Activated CD4-positive, alpha-beta T cell treated with anti-CD3 and anti-CD28 coated beads, Interleukin-10, Interleukin-2, amounts not matched to agents 100 ng/mL and 50 ng/mL, durations not matched to agents 16 hours and 8 hours (primary cell): ENCODE results near the gene ZNRD2.

ENCODE experiments used
- DNase-seq: peaks from one replicate; pipeline ENCODE4 v3.0.0-alpha.2; 2020

Gene ZNRD2

DNA sequence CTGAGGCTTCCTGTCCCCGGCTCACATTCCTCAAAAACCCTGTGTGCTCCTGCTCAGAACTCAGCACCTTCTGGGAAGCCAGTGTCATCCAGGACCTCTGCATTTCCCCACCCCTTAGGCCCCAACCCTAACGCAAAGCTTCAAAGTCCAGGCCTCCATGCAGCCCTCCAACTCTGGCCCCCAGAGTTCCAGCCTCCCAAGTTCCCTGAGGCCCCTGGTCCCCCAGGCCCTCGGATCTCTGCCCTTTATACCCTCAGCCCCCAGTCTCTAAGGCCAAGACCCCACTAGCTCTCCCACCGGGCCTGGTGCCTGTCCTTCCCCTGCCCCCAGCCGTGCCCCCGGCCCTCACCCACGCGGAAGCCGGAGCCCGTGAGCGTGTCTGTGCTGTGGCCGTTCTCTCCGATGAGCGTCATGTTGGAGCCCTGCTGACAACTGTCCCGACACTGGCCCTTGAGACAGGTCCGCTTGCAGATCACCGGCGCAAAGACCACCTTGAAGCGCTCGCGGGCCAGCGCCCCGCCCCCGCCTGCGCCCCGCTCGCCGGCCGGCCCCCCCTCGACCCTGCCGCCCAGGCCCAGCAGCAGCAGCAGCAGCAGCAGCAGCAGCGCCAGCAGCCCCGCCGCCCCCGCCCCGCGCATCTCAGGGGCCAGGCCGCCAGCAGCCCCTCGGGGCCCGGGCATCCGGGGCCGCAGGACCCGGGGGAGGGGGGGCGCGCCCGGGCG is 12.8 kb upstream of the ZNRD2 start:
- DNase-seq, result no peak

DNA sequence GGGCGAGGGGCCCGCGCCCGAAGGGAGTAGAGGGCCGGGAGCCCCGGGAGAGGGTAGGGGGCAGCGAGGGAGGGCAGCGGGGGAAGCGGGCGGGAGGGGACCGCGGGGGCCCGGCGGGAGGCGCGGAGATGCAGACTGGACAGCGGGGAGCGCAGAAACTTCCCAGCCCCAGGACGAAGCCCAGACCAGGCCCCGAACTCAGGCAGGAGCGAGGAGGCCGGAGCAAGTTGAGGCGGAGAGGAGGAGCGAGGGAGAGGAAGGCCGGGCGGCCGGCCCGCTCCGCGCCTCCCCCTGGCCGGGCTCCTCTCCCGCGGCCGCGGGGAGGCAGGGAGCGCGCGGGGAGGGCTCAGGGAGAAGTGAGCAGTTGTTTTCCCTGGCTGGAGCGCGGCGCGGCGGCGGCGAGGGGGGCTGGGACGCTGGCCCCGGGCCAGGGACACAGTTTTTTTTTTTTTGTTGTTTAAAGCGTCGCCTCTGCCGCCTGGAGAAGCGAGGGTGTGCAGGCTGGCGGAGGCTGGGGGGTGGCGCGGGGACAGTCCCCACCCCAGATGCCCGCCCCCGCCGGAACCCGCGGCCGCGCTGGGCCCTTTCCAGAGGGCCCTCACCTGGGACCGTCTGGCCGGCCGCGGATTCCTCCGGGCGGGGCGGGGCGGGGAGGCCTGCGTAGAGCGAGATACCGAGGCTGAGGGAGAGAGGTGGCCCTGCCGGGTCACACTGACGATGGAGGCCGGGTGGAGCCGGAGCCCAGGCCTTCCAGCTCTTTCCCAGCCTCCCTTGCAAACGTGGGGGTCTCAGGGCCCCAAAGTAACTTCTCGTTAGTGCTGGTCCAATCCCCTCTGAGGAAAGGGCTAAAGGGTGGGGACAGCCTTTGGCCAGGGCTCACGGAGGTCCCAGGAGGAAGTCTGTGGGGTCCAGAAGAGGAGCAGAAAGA is 12.0 kb upstream of the ZNRD2 start, which contains the start of gene LTBP3:
Gene LTBP3, minus strand, starts transcription at position 358 of the 928 bp plus-strand sequence. CDS start 400 bp downstream, outside the sequence.
- peak; percentile 48 for DNase-seq

DNA sequence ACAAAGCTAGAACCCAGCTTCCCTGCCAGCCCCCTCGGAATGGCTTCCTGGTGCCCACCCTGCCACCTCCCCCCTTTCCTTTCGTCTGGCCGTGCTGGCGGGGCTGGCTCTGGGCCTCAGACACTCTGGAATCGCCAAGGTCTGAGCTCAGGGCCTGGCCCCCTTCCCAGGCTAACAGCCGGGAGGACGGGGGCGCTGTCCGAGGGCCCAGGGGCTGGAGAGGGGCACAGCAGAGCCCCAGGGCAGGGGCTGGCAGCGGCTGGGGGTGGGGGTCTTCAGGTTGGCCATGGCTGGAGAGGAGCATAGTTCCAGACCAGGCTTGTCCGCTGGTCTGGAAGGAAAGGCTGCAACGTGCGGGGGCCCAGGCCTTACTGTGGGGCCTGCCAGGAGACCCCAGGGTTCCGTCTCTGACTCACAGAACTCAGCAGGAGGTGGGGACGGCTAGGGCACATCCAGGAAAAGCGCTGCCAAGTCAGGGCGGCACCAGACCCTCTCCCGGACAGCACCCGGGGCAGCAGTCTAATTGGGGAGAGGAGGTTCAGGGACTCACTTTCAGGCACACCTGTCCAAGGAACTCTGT is 11.3 kb upstream of the ZNRD2 start:
- no peak for DNase-seq

DNA sequence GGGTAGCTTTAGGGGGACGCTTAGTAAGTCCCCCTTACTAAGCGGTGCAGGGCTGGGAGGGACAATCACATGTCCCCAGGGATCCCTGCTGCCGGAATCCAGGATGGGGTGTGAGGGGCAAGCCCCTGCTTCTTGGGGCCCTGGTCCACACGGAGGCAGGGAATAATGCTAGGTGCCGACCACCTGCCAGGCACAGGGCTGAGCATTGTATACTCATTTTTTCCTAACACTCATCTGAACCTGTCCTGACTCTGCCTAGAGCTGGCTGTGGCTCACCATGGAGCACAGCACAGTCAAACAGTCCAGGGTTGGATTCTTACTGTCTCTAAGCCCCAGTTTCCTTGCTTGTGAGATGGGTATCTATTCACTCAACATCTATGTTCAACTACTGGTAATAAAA is 10.7 kb upstream of the ZNRD2 start:
- DNase-seq, result peak; percentile 37

DNA sequence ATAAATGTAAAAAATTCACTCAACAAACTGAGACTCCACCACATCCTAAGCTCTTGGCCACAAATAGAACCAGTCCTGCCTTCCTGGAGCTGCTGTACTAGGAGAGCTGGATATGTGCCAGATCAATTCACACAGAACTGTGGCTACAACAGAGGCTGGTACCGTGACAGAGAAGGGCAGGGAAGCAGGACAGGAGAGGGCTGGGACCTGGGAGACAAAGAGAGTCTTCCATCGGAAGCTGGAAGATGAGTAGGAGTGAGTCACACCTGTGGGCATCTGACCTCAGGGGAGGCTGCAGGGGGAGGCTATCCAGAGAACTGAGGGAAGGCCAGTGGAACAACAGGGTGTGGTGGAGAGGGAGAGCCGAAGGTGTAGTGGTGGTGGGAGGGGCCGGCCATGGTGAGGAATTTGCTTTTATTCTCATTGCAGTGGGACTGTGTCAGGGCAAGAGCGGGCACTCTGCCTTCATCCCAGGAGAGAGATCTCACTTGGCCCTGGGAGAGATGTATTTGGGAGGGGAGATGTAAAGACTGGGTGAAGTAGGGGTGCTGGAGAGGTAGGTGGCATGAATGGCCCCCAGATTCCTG is 10.2 kb upstream of the ZNRD2 start:
- no peak for DNase-seq

DNA sequence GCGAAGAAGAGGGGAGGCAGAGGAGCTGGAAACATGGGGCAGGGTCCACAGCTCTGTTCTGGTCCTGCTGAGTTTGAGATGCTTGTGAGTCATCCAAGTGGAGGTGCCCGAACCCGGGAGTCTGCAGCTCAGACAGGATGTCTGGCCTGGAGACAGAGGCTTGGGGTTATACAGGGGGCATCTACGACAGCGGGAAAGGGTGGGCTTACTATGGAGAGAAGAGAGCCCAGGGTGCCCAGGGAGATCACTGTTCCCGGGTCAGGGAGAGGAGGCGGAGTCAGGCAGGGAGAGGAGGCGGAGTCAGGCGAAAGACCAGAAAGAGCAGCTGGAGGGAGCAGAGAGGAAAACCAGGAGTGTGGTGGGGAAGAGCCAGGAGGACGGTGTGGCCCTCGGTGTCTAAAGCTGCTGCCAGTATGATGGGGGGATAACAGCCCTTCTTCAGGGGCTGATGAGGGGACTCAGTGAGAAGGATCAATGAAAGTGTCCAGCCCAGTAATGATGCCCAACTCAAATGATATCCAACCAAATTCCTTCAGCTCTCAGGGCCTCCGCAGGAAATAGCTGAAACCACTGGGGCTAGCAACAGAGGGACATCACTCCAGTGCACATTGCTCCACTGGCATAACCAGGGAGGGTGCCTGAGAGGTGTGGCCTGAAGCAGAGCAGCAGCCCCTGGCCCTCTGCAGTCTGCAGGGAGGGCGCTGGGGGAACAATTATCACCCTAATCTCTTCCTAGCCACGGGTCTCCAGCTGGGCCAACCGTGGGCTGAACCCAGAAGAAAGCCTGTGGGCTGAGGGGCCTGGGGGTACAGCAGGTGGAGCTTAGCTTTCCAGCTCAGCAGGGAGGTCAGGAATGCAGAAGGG is 9.5 kb upstream of the ZNRD2 start:
- no peak for DNase-seq

DNA sequence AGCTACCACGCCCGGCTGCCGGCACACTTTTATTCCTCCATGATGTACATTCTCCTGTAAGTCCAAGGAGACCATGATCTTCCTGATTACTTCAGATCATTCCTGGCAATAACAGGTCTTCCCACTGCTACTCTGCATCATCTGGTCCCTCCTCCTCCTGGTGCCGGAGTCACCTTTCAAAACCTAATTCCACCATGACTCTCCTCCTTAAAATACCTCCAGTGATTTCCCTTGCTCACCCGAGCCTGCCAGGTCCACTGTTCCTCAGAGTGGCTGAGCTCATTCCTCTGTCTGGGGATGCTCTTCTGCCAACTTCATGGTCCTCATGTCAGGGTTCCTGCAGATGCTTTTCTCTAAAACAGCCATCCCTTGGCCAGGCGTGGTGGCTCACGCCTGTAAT is 8.3 kb upstream of the ZNRD2 start:
- DNase-seq, result no peak

DNA sequence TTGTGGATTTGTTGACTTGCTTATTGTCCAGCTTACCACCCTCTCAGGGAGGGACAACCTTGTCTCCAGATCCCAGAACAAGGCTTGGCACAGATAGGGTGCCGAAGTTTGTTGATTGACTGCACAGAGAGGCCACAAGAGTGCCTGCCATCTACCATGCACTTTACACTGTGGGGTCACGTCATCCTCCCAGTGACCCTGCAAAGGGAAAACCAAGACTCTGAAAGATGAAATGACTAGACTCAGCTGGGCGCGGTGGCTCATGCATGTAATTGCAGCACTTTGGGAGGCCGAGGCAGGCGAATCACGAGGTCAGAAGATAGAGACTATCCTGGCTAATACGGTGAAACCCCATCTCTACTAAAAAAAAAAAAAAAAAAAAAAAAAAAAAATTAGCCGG is 7.5 kb upstream of the ZNRD2 start:
- DNase-seq, result no peak

DNA sequence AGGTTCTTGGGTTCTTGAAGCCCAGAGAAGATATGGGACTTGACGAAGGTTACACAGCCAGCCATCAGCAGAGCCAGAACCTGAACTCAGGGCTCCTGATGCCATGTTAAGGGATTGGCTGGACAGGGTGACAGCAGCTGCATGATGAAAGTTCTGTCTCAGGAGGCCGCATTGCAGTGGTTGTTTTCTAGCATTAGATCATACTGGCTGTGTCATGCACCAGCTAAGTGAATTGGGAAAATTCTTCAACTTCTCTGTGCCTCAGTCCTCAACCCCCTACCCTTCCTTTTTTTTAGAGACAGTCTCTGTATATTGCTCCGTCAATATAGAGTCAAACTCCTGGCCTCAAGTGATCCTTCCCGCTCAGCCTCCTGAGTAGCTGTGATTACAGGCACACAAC is 6.7 kb upstream of the ZNRD2 start:
- DNase-seq, result no peak

DNA sequence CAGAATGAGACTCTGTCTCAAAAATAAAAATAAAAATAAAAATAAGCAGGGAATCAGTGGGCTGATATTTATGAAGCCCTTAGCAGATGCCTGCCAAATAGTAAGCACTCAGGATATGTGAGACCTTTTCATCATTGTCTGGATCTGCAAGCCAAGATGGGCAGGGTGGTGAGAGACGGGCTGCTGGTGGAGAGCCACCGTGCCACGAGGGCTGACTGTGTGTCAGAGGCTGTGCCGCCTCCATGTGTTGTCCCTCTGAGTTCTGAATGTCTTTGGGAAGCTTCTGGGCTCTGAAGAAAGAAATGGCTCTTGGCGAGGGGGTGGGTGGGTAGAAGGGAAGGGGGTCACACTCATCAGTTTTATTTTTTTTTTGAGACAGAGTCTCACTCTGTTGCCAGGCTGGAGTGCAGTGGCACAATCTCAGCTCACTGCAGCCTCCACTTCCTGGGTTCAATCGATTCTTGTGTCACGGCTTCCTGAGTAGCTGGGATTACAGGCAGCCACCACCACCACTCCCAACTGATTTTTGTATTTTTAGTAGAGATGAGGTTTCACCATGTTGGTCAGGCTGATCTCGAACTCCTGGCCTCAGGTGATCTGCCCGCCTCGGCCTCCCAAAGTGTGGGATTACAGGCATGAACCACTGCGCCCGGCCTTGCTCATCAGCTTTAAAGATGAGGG is 5.3 kb upstream of the ZNRD2 start:
- peak; percentile 45 for DNase-seq

DNA sequence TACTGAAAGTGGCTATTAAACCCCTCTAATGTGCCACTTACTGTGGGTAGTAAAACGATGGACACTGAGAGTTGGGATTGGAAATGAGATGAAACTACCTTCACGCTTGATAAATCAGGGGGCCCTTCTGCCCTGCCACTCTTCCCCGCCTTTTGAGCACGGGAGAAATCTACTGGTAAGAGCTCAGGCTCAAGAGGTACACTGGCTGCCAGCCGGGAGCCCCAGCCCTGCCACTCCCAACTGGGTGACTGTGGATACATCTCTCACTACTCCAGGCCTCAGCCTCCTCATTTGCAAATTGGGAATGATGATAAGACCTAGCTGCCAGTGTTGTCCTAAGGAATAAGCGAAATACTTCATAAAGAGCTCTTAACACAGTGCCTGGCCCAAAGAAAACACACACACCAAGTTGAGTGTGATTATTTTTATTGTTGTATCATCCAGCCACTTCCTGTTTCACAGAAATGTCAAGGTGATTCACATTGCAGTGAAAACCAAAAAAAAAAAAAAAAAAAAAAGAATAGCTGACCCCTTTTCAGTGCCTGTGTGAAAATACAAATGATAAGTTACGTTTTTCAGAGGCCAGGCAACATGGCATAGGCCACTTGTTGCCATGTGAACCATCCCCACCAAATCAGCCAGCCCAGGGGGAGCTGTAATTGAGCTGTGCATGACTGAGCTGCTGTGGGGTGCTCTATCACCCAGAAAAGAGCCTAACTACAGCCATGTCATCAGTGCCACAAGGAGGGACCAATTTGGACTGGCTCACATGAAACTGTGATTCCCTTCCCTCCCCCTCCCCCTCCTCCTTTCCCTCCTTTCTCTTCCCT is 4.4 kb upstream of the ZNRD2 start:
- DNase-seq, result peak; percentile 44

DNA sequence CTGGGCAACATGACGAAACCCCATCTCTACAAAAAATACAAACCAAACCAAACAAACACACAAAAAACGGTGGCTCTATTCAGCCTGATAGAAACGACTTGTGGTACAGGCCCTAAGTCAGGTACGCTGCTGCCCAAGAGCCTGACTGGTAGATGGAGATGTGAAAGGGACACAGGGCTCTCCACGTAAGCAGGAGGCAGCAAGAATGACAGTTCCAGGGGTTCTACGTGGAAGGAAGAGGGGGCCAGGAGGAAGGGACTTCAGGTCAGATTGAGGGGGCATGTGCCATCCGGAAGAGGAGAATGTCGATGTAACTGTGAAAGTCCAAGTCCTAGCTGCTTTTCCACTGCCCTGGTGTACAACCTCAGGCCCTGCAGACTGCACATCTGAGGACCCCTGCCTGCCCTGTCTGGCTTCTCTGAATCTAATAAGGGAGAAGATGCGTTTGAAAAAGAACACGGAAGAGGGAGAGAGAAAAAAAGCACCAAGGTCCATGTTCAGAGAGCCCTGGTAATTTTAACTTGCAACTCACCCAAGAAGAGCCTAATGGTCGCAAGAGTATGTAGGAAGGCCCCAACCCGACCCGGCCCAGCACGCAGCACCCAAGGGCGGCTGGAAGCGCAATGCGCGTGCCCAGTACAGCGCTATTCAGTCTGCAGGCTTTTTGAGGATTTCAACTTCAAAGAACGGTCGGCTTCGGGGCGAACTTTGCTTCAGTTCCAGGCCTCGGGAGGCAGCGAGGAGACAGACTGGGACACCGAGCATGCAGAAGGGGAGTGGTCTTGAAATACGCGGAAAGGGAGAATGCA is 909 bp upstream of the ZNRD2 start:
- DNase-seq, result no peak

DNA sequence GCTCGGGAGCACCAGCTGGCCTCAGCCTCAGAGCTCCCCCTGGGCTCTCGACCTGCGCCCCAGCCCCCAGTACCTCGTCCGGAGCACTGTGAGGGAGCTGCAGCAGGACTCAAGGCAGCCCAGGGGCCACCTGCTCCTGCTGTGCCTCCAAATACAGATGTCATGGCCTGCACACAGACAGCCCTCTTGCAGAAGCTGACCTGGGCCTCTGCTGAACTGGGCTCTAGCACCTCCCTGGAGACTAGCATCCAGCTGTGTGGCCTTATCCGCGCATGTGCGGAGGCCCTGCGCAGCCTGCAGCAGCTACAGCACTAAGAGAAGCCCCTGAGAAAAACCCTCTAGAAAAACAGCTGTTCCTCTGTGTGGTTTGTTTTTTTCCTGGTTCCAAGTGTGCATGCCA is 1.1 kb downstream of the ZNRD2 start:
- no peak for DNase-seq

DNA sequence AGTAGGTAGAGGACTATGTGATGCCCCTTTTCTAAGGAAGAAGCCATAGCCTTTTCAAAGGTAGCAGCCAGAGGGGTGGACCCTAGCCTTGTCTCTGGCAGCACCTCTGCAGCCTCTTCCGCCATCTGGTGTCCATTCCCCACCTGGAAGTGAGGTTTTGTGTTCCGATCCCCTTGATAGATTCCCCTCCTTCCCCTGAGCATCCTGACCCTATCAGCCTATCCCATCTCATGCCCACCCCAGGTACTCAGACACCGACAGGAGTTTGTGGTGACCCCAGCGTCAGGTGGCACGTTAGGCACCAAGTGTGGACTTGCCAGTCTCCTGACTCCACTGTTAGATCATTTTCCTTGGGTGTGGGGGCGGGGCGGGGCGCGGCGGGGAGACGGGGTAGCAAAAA is 1.7 kb downstream of the ZNRD2 start:
- DNase-seq, result peak; percentile 41

DNA sequence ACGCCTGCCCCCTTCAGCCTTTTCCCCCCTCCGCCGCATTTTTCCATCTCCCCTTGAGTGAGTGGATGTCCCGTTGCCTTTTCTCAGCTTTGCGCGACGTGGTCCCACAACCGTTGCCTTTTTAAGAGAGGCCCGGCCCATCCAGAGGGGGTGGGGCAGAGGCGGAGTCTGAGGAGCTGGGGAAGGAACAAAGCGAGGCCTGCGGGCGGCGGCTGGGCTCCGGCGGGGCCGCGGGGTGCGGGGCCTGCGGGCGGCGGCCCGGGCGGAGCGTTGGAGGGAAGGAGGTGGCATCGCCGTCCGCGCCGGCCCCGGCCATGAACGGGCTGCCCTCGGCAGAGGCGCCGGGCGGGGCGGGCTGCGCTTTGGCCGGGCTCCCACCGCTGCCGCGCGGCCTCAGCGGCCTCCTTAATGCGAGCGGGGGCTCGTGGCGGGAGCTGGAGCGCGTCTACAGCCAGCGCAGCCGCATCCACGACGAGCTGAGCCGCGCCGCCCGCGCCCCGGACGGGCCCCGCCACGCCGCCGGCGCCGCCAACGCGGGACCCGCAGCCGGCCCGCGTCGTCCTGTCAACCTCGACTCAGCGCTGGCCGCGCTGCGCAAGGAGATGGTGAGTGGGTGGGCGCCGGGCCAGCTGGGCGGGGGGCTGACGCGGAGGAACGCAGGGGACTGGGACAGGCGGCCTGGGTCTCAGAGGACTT is 2.2 kb downstream of the ZNRD2 start, which contains the start of gene FAM89B:
Gene FAM89B, plus strand, starts transcription at position 183 of the 696 bp plus-strand sequence. Its CDS starts 132 bp downstream, at position 315.
- DNase-seq, result peak; percentile 91

DNA sequence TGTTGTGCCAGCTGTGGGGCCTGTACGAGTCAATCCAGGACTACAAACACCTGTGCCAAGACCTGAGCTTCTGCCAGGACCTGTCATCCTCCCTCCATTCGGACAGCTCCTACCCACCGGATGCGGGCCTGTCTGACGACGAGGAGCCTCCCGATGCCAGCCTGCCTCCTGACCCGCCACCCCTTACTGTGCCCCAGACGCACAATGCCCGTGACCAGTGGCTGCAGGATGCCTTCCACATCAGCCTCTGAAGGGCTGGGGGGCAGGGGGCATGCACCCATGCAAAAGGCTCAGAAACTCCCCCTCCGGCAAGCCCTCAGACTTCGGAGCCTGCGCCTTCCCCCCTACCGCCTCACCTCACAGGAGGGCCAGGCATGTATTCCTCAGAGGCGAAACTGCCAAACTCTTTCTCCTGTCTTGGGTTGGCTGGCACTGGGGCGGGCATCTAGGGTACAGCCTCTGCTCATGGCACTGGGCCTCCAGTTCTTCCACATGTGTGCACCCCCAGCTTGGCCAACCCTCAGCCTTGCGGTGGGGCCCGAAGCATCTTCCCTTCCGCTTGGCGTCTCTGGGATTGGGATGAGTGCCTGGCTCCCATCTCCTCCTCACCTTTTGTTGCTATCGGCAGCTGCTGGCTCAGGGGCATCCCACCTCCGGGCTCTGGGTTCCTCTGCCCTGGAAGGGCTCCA is 3.3 kb downstream of the ZNRD2 start:
- DNase-seq, result peak; percentile 42

DNA sequence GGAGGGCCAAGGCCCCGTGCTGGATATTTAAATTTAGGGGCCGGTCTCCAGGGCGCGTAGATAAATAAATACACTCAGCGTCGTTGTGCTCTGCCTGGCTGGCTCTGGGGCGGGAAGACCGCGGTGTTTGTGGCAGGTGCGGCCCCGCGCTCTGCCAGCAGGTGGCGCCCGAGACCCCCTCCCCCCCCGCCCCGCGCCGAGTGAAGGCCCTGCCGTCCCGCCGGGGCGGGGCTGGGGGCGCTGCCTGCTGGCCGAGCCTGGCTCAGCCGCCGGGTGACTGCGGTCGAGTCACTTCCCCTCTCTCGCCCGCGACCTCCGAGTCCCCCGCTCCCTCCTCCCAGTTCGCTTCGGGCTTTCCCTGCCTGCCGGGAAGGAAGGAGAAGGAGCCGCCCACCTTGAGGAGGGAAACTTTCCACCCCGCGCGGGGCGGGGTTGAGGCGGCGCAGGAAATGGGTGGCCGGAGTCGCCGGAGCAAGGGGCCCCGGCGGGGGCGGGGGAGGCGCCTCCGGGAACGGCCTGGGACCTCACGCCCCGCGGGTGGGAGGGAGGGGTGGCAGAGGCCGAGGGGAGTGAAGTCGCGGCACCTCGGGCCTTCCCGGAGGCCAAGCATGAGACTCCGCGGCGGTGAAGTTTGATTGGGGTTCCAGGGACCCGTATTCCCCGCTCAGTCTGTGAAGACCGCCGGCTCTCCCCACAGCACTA is 4.0 kb downstream of the ZNRD2 start:
- peak; percentile 98 for DNase-seq
